Adrenal gland (tissue), 12 donors: ENCODE results near the gene C3orf20. TPM values are rescaled to one million over a fixed set of nuclear protein-coding genes. Genes with fewer than 3 reads are reported as not detected.

Source experiments
- DNase-seq, 7 donors: peaks; one replicate each; pipeline ENCODE4 v3.0.0-alpha.2; 2019 to 2020
- H3K27ac ChIP-seq, 5 donors: fragments of 200-600 bp; sonication (generic) in 4 of 5; 1 replicate in 3 of 5; 2 replicates in 2 of 5; pipeline versions ENCODE4 v1.5.1 to v1.8.0; 2016 to 2020; ENCODE audit warnings: mild to moderate bottlenecking in 1 of 5
- H3K27me3 ChIP-seq: fragments of 200-600 bp; 2 replicates; pipeline ENCODE4 v1.8.0; 2021
- H3K36me3 ChIP-seq, 2 donors: fragments of 200-600 bp; replicated peaks in 1 of 2; 1 replicate in 1 of 2; 2 replicates in 1 of 2; pipeline versions ENCODE4 v1.5.1 to v1.8.0; 2018 to 2022
- H3K4me1 ChIP-seq, 2 donors: fragments of 200-600 bp; replicated peaks in 1 of 2; 1 replicate in 1 of 2; 2 replicates in 1 of 2; pipeline versions ENCODE4 v1.5.1 to v1.8.0; 2018 to 2021
- H3K4me3 ChIP-seq, 4 donors: fragments of 200-600 bp; sonication (generic) in 3 of 4; one replicate each; pipeline ENCODE4 v1.5.1; 2016 to 2018
- H3K9me3 ChIP-seq, 3 donors: fragments of 200-600 bp; sonication (generic) in 1 of 3; replicated peaks in 1 of 3; 1 replicate in 2 of 3; 2 replicates in 1 of 3; pipeline versions ENCODE4 v1.5.1 to v1.8.0; 2016 to 2021
- CTCF ChIP-seq, 6 experiments: fragments of 450-650 bp in 4 of 6; fragments of 200-600 bp in 2 of 6; sonication (generic) in 1 of 6; IDR thresholded peaks; 1 replicate in 5 of 6; 2 replicates in 1 of 6; pipeline versions ENCODE4 v1.5.1 to v1.8.0; 2016 to 2021; ENCODE audit warnings: antibody characterized with exemption in 6 of 6, mild to moderate bottlenecking in 2 of 6, moderate library complexity in 1 of 6
- POLR2A ChIP-seq, 2 donors: fragments of 450-650 bp; IDR thresholded peaks; one replicate each; pipeline ENCODE4 v1.6.1; 2017; ENCODE audit warnings: antibody characterized with exemption in 2 of 2, mild to moderate bottlenecking in 2 of 2, moderate library complexity in 1 of 2
- WGBS, 4 donors: extraction: QIAGEN DNeasy Blood & Tissue Kit in 2 of 4; methylation state at CpG; one replicate each; pipeline versions ENCODE4 v1.1.5 to v1.1.7; 2013 to 2017; 5-methylcytosine and 5-hydroxymethylcytosine counted together
- intact Hi-C, 2 donors: fragments of 100-400 bp; cut with DNase I; formaldehyde crosslinking; loops; one replicate each; pipeline versions ENCODE4 v1.14.1 to v1.15.0; 2022 to 2023
- polyA plus RNA-seq, 3 donors: library from polyadenylated mRNA; stranded (reverse); fragments of 200-250 nt in 2 of 3; fragments of 350-450 nt in 1 of 3; fragmentation: Illumina TruSeq in 1 of 3; extraction: RNeasy Lipid Tissue Mini Kit (QIAGEN cat#74804) in 1 of 3; gene quantifications; one replicate each; pipeline ENCODE4 v1.2.3, GENCODE V29; 2013 to 2014
- total RNA-seq, 9 donors: library from RNA; depleted of rRNA in 4 of 9; stranded (reverse); fragments of >200 nt in 4 of 9; fragments of 120-200 nt in 1 of 9; fragmentation: NEBNext Ultra II Directional in 1 of 9; extraction: Animal tissue kit (Norgen Biotek cat#: 25700) in 1 of 9; gene quantifications; one replicate each; pipeline versions ENCODE4 v1.1.0 to v1.2.4, GENCODE V29; 2013 to 2023
- donor health status: healthy with polysubstance abuse.
- donor health status: Bipolar disorder and iron deficiency.
- donor health status: DM: yes; HTN: yes; CAD: no.
- donor health status: DM: no; HTN: no; CAD: no.
- donor health status: DM: no; HTN: no; CAD: no.
- donor health status: DM: yes; HTN: yes; CAD: no.

C3orf20 gene
- total and polyA plus RNA-seq, 12 donors = 0.07 to 0.39 TPM; not detected in 10

- Histone ChIP-seq H3K4me3 (no peak overlapping the region), H3K27ac (no peak overlapping the region), H3K36me3 (no peaks in the 10 kb centered on the region), H3K4me1 (no peaks in the 10 kb centered on the region), H3K27me3 (no peaks in the 10 kb centered on the region), H3K9me3 (no peaks in the 10 kb centered on the region)
- intact Hi-C loops = no loop called here
- WGBS, 4 donors = 78 to 97% (median 86%) methylated on average over 3 of the region's 3 CpGs
- TF ChIP-seq CTCF (IDR thresholded peaks at IDR 0.05) = no peak
- no peak for TF ChIP-seq POLR2A (IDR thresholded peaks at IDR 0.05)
- DNase-seq = no peak
Measured at GRCh38 chr3:14703791-14704190, 28.9 kb downstream of the C3orf20 start.

GRCh38 chr3:14706096-14706495 is 31.2 kb downstream of the C3orf20 start:
- no peak overlapping the region for H3K4me3 ChIP-seq
- 70 to 90% (median 84%) methylated on average over 5 of the region's 5 CpGs for WGBS, 4 donors
- H3K27me3 ChIP-seq = no peaks in the 10 kb centered on the region
- no peak for DNase-seq
- no peaks in the 10 kb centered on the region for H3K9me3 ChIP-seq
- no peaks in the 10 kb centered on the region for H3K36me3 ChIP-seq
- no peaks in the 10 kb centered on the region for H3K4me1 ChIP-seq
- intact Hi-C loops = no loop called here
- H3K27ac ChIP-seq = no peak overlapping the region
- no peak for TF ChIP-seq POLR2A (IDR thresholded peaks at IDR 0.05)
- TF ChIP-seq CTCF (IDR thresholded peaks at IDR 0.05) = no peak

GRCh38 chr3:14716591-14716990 is 41.6 kb downstream of the C3orf20 start:
- Histone ChIP-seq H3K36me3 (no peaks in the 10 kb centered on the region), H3K27me3 (no peaks in the 10 kb centered on the region), H3K27ac (no peak overlapping the region), H3K4me1 (no peaks in the 10 kb centered on the region), H3K9me3 (no peaks in the 10 kb centered on the region), H3K4me3 (no peak overlapping the region)
- DNase-seq = no peak
- WGBS, 4 donors = 47 to 58% (median 56%) methylated on average over 1 of the region's 1 CpG
- TF ChIP-seq CTCF (IDR thresholded peaks at IDR 0.05) (no peak), POLR2A (IDR thresholded peaks at IDR 0.05) (no peak)
- intact Hi-C loops = no loop called here

- no peak for TF ChIP-seq CTCF (IDR thresholded peaks at IDR 0.05)
- TF ChIP-seq POLR2A (IDR thresholded peaks at IDR 0.05) = no peak
- no peaks in the 10 kb centered on the region for H3K4me1 ChIP-seq
- H3K9me3 ChIP-seq = no peaks in the 10 kb centered on the region
- H3K27ac ChIP-seq = no peak overlapping the region
- no peak for DNase-seq
- intact Hi-C loops = no loop called here
- H3K27me3 ChIP-seq = no peaks in the 10 kb centered on the region
- H3K36me3 ChIP-seq = no peaks in the 10 kb centered on the region
- 50 to 69% (median 61%) methylated on average over 1 of the region's 1 CpG for WGBS, 4 donors
- no peak overlapping the region for H3K4me3 ChIP-seq
Measured at GRCh38 chr3:14717307-14717706, 42.4 kb downstream of the C3orf20 start.
